Esophagus muscularis mucosa (tissue), 4 donors: ENCODE data around the gene ICOSLG. TPM values are rescaled to one million over a fixed set of nuclear protein-coding genes. Genes with fewer than 3 reads are reported as not detected.
"Not testable (repeated sequence)": the region's sequence is repeated elsewhere in the genome, so short reads cannot be mapped to it uniquely, and the experiment has no call there.

Source experiments
- DNase-seq: peaks from one replicate; pipeline ENCODE4 v3.0.0-alpha.2; 2017; ENCODE audit errors: extremely low spot score
- H3K27ac ChIP-seq, 4 donors: fragments of 200-600 bp; sonication (generic); replicated peaks in 1 of 4; 1 replicate in 3 of 4; 2 replicates in 1 of 4; pipeline ENCODE4 v1.5.1; 2016 to 2019; ENCODE audit warnings: mild to moderate bottlenecking in 1 of 4
- H3K27me3 ChIP-seq, 4 donors: fragments of 200-600 bp; sonication (generic); one replicate each; pipeline versions ENCODE4 v1.5.1 to v1.6.0; 2016 to 2019
- H3K36me3 ChIP-seq, 4 donors: fragments of 200-600 bp; sonication (generic); one replicate each; pipeline ENCODE4 v1.5.1; 2016 to 2019
- H3K4me1 ChIP-seq, 4 donors: fragments of 200-600 bp; sonication (generic); one replicate each; pipeline ENCODE4 v1.5.1; 2016 to 2019
- H3K4me3 ChIP-seq, 4 donors: fragments of 200-600 bp; sonication (generic); 1 replicate in 2 of 4; 2 replicates in 2 of 4; pipeline ENCODE4 v1.5.1; 2016 to 2019; ENCODE audit warnings: mild to moderate bottlenecking in 4 of 4, moderate library complexity in 1 of 4
- H3K9me3 ChIP-seq, 4 donors: fragments of 200-600 bp; sonication (generic); 1 replicate in 3 of 4; 2 replicates in 1 of 4; pipeline ENCODE4 v1.5.1; 2016 to 2019
- CTCF ChIP-seq, 3 experiments: fragments of 200-600 bp in 2 of 3; fragments of 450-650 bp in 1 of 3; sonication (generic) in 2 of 3; IDR thresholded peaks; one replicate each; pipeline ENCODE4 v1.5.1; 2017 to 2019; ENCODE audit warnings: antibody characterized with exemption in 3 of 3, mild to moderate bottlenecking in 2 of 3, moderate library complexity in 1 of 3
- EP300 ChIP-seq: sonication (generic); formaldehyde crosslinking; IDR thresholded peaks from one replicate; pipeline ENCODE4 v1.6.1; 2017; ENCODE audit warnings: antibody characterized with exemption
- POLR2A ChIP-seq: fragments of 450-650 bp; IDR thresholded peaks from one replicate; pipeline ENCODE4 v1.6.1; 2017; ENCODE audit warnings: antibody characterized with exemption, moderate library complexity, mild to moderate bottlenecking, low read depth
- POLR2AphosphoS5 ChIP-seq, 2 donors: sonication (generic); formaldehyde crosslinking; IDR thresholded peaks; one replicate each; pipeline ENCODE4 v1.6.1; 2017; ENCODE audit warnings: antibody characterized with exemption in 2 of 2
- WGBS: methylation state at CpG from one replicate; pipeline ENCODE4 v1.1.5; 2018; 5-methylcytosine and 5-hydroxymethylcytosine counted together
- intact Hi-C: fragments of 100-400 bp; cut with DNase I; formaldehyde crosslinking; loops from one replicate; pipeline ENCODE4 v1.15.1; 2023
- total RNA-seq, 4 donors: library from RNA; depleted of rRNA; stranded (reverse); fragments of >200 nt; gene quantifications; one replicate each; pipeline versions ENCODE4 v1.1.0 to v1.2.1, GENCODE V29; 2016

Gene ICOSLG
- 1 to 10 TPM in 2 of 4 donors, under 1 TPM in 2; 0.42 to 1.7 (median 0.95) TPM for total RNA-seq

- H3K27ac ChIP-seq, H3K4me3 ChIP-seq, intact Hi-C loops, H3K36me3 ChIP-seq, H3K27me3 ChIP-seq, H3K9me3 ChIP-seq, H3K4me1 ChIP-seq, DNase-seq: not testable (repeated sequence)
- WGBS, result no CpG with 5 or more reads among the region's 53 CpGs
Measured at GRCh38 chr21:44240842-44241241, at the start of gene ICOSLG. Gene ICOSLG, minus strand, starts transcription at chr21:44240943. Its CDS starts 126 bp downstream, at chr21:44240817.

- no peak for DNase-seq
- Histone ChIP-seq H3K27me3 (peaks cover 0 to 73% (median 9%) of the 10 kb centered on the region in 4 donors), H3K4me3 (no peak overlapping the region), H3K36me3 (no peaks in the 10 kb centered on the region), H3K4me1 (peaks cover 3 to 18% (median 12%) of the 10 kb centered on the region in 4 donors), H3K9me3 (no peaks in the 10 kb centered on the region), H3K27ac (no peak overlapping the region)
- intact Hi-C loops, result no loop called here
- 80% methylated on average over 13 of the region's 24 CpGs for WGBS
- TF ChIP-seq POLR2AphosphoS5 (IDR thresholded peaks at IDR 0.05), result no peak
- no peak for TF ChIP-seq EP300
- no peak for TF ChIP-seq CTCF (IDR thresholded peaks at IDR 0.05)
- no peak for TF ChIP-seq POLR2A
Measured at GRCh38 chr21:44289381-44290010, 48.8 kb upstream of the ICOSLG start.

- Histone ChIP-seq H3K36me3 (no peaks in the 10 kb centered on the region), H3K9me3 (no peaks in the 10 kb centered on the region), H3K4me3 (no peak overlapping the region), H3K27ac (no peak overlapping the region), H3K4me1 (peaks cover 0 to 12% (median 8%) of the 10 kb centered on the region in 4 donors), H3K27me3 (peaks cover 0 to 72% (median 9%) of the 10 kb centered on the region in 4 donors)
- no peak for DNase-seq
- 96% methylated on average over 14 of the region's 23 CpGs for WGBS
- no peak for TF ChIP-seq POLR2AphosphoS5 (IDR thresholded peaks at IDR 0.05)
- no peak for TF ChIP-seq EP300
- TF ChIP-seq CTCF (IDR thresholded peaks at IDR 0.05), result no peak
- no peak for TF ChIP-seq POLR2A
- intact Hi-C loops, result no loop called here
Measured at GRCh38 chr21:44288251-44289110, 47.7 kb upstream of the ICOSLG start.

- peaks cover 0 to 58% (median 9%) of the 10 kb centered on the region in 4 donors for H3K27me3 ChIP-seq
- intact Hi-C loops, result no loop called here
- DNase-seq, result no peak
Measured at GRCh38 chr21:44286716-44287632, 46.2 kb upstream of the ICOSLG start.

GRCh38 chr21:44286086-44286715, 45.5 kb upstream of the ICOSLG start:
- Histone ChIP-seq H3K9me3 (no peaks in the 10 kb centered on the region), H3K27me3 (peaks cover 0 to 58% (median 9%) of the 10 kb centered on the region in 4 donors), H3K36me3 (no peaks in the 10 kb centered on the region), H3K4me3 (peak overlapping the region; percentile 22 to 42 (median 27)), H3K27ac (no peak overlapping the region), H3K4me1 (peaks cover 0 to 12% (median 8%) of the 10 kb centered on the region in 4 donors)
- intact Hi-C loops, result no loop called here
- TF ChIP-seq POLR2A, result no peak
- TF ChIP-seq CTCF (IDR thresholded peaks at IDR 0.05), result no peak
- no peak for TF ChIP-seq POLR2AphosphoS5 (IDR thresholded peaks at IDR 0.05)
- TF ChIP-seq EP300, result no peak
- WGBS, result 100% methylated on average over 1 of the region's 21 CpGs
- DNase-seq, result no peak

More at GRCh38 chr21:44286716-44287632, 46.2 kb upstream of the ICOSLG start:
- TF ChIP-seq EP300, result no peak
- Histone ChIP-seq H3K27ac (no peak overlapping the region), H3K4me3 (no peak overlapping the region), H3K36me3 (no peaks in the 10 kb centered on the region), H3K9me3 (no peaks in the 10 kb centered on the region), H3K4me1 (peaks cover 0 to 12% (median 8%) of the 10 kb centered on the region in 4 donors)
- 44% methylated on average over 4 of the region's 31 CpGs for WGBS
